IMR-90 (cell line): ENCODE results near the gene SH3RF3. TPM values are rescaled to one million over a fixed set of nuclear protein-coding genes. Genes with fewer than 3 reads are reported as not detected.

Experiments used
- ATAC-seq: fragments of 200-7000 bp; cut with Tn5 transposase; 2 replicates; pipeline ENCODE4 v1.9.1; 2020; ENCODE audit warnings: low read depth, mild to moderate bottlenecking, moderate library complexity
- BruUV-seq: library from RNA; stranded (reverse); fragments of 400-500 nt; replicated peaks from 2 replicates; lab custom pipeline; 2021; lab: Mats Ljungman, UMichigan
- CTCF ChIA-PET: fragments of 300-600 bp; formaldehyde crosslinking; extraction: SDS; loops from one replicate; lab custom pipeline; 2021; ENCODE audit warnings: antibody characterized with exemption; lab: Yijun Ruan, JAX
- POLR2A ChIA-PET: fragments of 300-600 bp; sonication (Branson Sonifier 250); formaldehyde crosslinking; loops from one replicate; lab custom pipeline; 2022; ENCODE audit warnings: antibody characterized with exemption; ENCODE audit not compliant: unreplicated experiment; lab: Charles Lee
- DNase-seq: peaks from one replicate; pipeline ENCODE4 v3.0.0; 2013
- H2AFZ ChIP-seq: replicated peaks from 2 replicates; pipeline ENCODE3; 2013; ENCODE audit warnings: low read length, mild to moderate bottlenecking; ENCODE audit not compliant: poor library complexity
- H2AK5ac ChIP-seq: 2 replicates; pipeline ENCODE4 v1.6.1; 2013; ENCODE audit warnings: low read depth, low read length, inconsistent platforms
- H2AK9ac ChIP-seq: replicated peaks from 2 replicates; pipeline ENCODE3; 2013; ENCODE audit warnings: mild to moderate bottlenecking, low read depth, low read length, moderate library complexity; ENCODE audit not compliant: poor library complexity
- H2BK120ac ChIP-seq: 2 replicates; pipeline ENCODE4 v1.6.1; 2013; ENCODE audit warnings: low read depth, low read length, inconsistent platforms
- H2BK15ac ChIP-seq: 3 replicates; pipeline ENCODE4 v1.6.1; 2013; ENCODE audit warnings: low read depth, low read length, inconsistent platforms
- H2BK20ac ChIP-seq: 2 replicates; pipeline ENCODE4 v1.6.1; 2013; ENCODE audit warnings: low read depth, mild to moderate bottlenecking, inconsistent platforms, low read length, moderate library complexity
- H2BK5ac ChIP-seq: 2 replicates; pipeline ENCODE4 v1.6.1; 2013; ENCODE audit warnings: mild to moderate bottlenecking, low read depth, low read length, inconsistent platforms; ENCODE audit not compliant: poor library complexity, severe bottlenecking
- H3K14ac ChIP-seq: replicated peaks from 2 replicates; pipeline ENCODE4 v1.6.1; 2013; ENCODE audit warnings: low read depth, low read length, inconsistent platforms
- H3K18ac ChIP-seq: 2 replicates; pipeline ENCODE4 v1.6.1; 2013; ENCODE audit warnings: low read depth, low read length, control low read depth
- H3K23ac ChIP-seq: 2 replicates; pipeline ENCODE4 v1.6.1; 2013; ENCODE audit warnings: low read depth, low read length, inconsistent platforms
- H3K27ac ChIP-seq: 2 replicates; pipeline ENCODE4 v1.5.1; 2013; ENCODE audit warnings: mild to moderate bottlenecking, control low read depth, low read length; ENCODE audit not compliant: insufficient read depth
- H3K27me3 ChIP-seq: 2 replicates; pipeline ENCODE4 v1.6.1; 2013; ENCODE audit warnings: low read length; ENCODE audit not compliant: control insufficient read depth, insufficient read depth
- H3K36me3 ChIP-seq: 2 replicates; pipeline ENCODE4 v1.6.1; 2013; ENCODE audit warnings: low read length, mixed read lengths; ENCODE audit not compliant: control insufficient read depth, insufficient read depth
- H3K4ac ChIP-seq: 2 replicates; pipeline ENCODE4 v1.6.1; 2013; ENCODE audit warnings: low read depth, low read length, inconsistent platforms
- H3K4me1 ChIP-seq: 2 replicates; pipeline ENCODE4 v1.6.1; 2013; ENCODE audit warnings: low read length, mixed read lengths; ENCODE audit not compliant: control insufficient read depth, insufficient read depth
- H3K4me2 ChIP-seq: 2 replicates; pipeline ENCODE4 v1.6.1; 2013; ENCODE audit warnings: low read depth, mild to moderate bottlenecking, control low read depth, low read length, moderate library complexity
- H3K4me3 ChIP-seq: 2 replicates; pipeline ENCODE4 v1.5.1; 2013; ENCODE audit warnings: low read depth, mild to moderate bottlenecking, control low read depth, low read length, moderate library complexity; ENCODE audit not compliant: insufficient read depth
- H3K56ac ChIP-seq: 2 replicates; pipeline ENCODE4 v1.6.1; 2013; ENCODE audit warnings: low read length, inconsistent platforms; ENCODE audit not compliant: insufficient read depth; ENCODE audit errors: extremely low read depth
- H3K79me1 ChIP-seq, 2 experiments: 2 replicates each; pipeline ENCODE4 v1.6.1; 2013; ENCODE audit warnings: low read length in 2 of 2, inconsistent platforms in 1 of 2, low read depth in 1 of 2
- H3K9ac ChIP-seq: 2 replicates; pipeline ENCODE4 v1.6.1; 2013; ENCODE audit warnings: low read depth, low read length, control low read depth
- H3K9me1 ChIP-seq: 2 replicates; pipeline ENCODE4 v1.6.1; 2013; ENCODE audit warnings: low read length, inconsistent platforms; ENCODE audit not compliant: insufficient read depth
- H3K9me3 ChIP-seq: 2 replicates; pipeline ENCODE4 v1.6.1; 2013; ENCODE audit warnings: low read length; ENCODE audit not compliant: control insufficient read depth, insufficient read depth
- H4K20me1 ChIP-seq: 2 replicates; pipeline ENCODE4 v1.6.1; 2013; ENCODE audit warnings: low read length, inconsistent platforms; ENCODE audit not compliant: insufficient read depth
- H4K5ac ChIP-seq: 2 replicates; pipeline ENCODE4 v1.6.1; 2013; ENCODE audit warnings: mild to moderate bottlenecking, low read depth, low read length, control low read depth
- H4K8ac ChIP-seq, 2 experiments: 2 replicates each; pipeline ENCODE4 v1.6.1; 2013; ENCODE audit warnings: low read depth in 2 of 2, low read length in 2 of 2, control low read depth in 1 of 2, inconsistent platforms in 1 of 2
- H4K91ac ChIP-seq: 2 replicates; pipeline ENCODE4 v1.6.1; 2013; ENCODE audit warnings: low read depth, low read length, inconsistent platforms; ENCODE audit not compliant: insufficient read depth
- CEBPB ChIP-seq: IDR thresholded peaks from 2 replicates; pipeline ENCODE4 v1.6.1; 2012; ENCODE audit warnings: low read depth, low read length, improper control_type of control experiment
- CHD1 ChIP-seq: IDR thresholded peaks from 2 replicates; pipeline ENCODE4 v1.6.1; 2012; ENCODE audit warnings: low read depth, low read length, improper control_type of control experiment
- CTCF ChIP-seq: conservative IDR thresholded peaks from 2 replicates; pipeline ENCODE4 v1.5.1; 2012; ENCODE audit warnings: mild to moderate bottlenecking, low read depth, low read length, improper control_type of control experiment
- ELK1 ChIP-seq: fragments of 150-350 bp; IDR thresholded peaks from 2 replicates; pipeline ENCODE4 v1.6.1; 2016; ENCODE audit warnings: low read depth, mild to moderate bottlenecking, low read length, moderate library complexity, borderline replicate concordance
- FOS ChIP-seq: fragments of 150-350 bp; IDR thresholded peaks from 2 replicates; pipeline ENCODE4 v1.6.1; 2016; ENCODE audit warnings: low read depth, low read length
- MAFK ChIP-seq: IDR thresholded peaks from 2 replicates; pipeline ENCODE4 v1.6.1; 2012; ENCODE audit warnings: low read depth, low read length, improper control_type of control experiment
- MAZ ChIP-seq: IDR thresholded peaks from 2 replicates; pipeline ENCODE4 v1.6.1; 2012; ENCODE audit warnings: low read depth, mild to moderate bottlenecking, low read length, improper control_type of control experiment, moderate library complexity, borderline replicate concordance
- MXI1 ChIP-seq: IDR thresholded peaks from 2 replicates; pipeline ENCODE4 v1.6.1; 2012; ENCODE audit warnings: low read depth, mild to moderate bottlenecking, low read length, moderate library complexity, borderline replicate concordance
- NFE2L2 ChIP-seq: fragments of 150-350 bp; IDR thresholded peaks from 2 replicates; pipeline ENCODE4 v1.6.1; 2016; ENCODE audit warnings: low read depth, mild to moderate bottlenecking, low read length
- POLR2A ChIP-seq: IDR thresholded peaks from 2 replicates; pipeline ENCODE4 v1.6.1; 2012; ENCODE audit warnings: mild to moderate bottlenecking, low read depth, low read length
- RAD21 ChIP-seq: IDR thresholded peaks from 2 replicates; pipeline ENCODE4 v1.6.1; 2012; ENCODE audit warnings: low read length, improper control_type of control experiment
- RCOR1 ChIP-seq: IDR thresholded peaks from 2 replicates; pipeline ENCODE4 v1.6.1; 2012; ENCODE audit warnings: mild to moderate bottlenecking, low read length, improper control_type of control experiment; ENCODE audit not compliant: insufficient replicate concordance
- RFX5 ChIP-seq: IDR thresholded peaks from 2 replicates; pipeline ENCODE4 v1.8.0; 2012; ENCODE audit warnings: low read depth, mild to moderate bottlenecking, low read length, moderate library complexity
- SMC3 ChIP-seq: fragments of 150-350 bp; IDR thresholded peaks from 2 replicates; pipeline ENCODE4 v1.6.1; 2016; ENCODE audit warnings: low read depth, mild to moderate bottlenecking, antibody characterized with exemption, low read length, moderate library complexity
- WGBS, 2 experiments: methylation state at CpG; one replicate each; pipeline versions ENCODE4 v1.1.5 to v1.1.7; 2013; ENCODE audit warnings: missing lambda C conversion rate in 2 of 2; ENCODE audit not compliant: insufficient read length in 1 of 2; ENCODE audit errors: extremely low coverage in 2 of 2; 5-methylcytosine and 5-hydroxymethylcytosine counted together
- dilution Hi-C: fragments of 300-500 bp; cut with HindIII; formaldehyde crosslinking; loops from one replicate; pipeline ENCODE4 v1.14.3; 2018; ENCODE audit warnings: low sequenced_read_pairs; ENCODE audit not compliant: unreplicated experiment
- in situ Hi-C: fragments of 300-500 bp; cut with MboI; formaldehyde crosslinking; loops from 3 replicates; pipeline ENCODE4 v1.14.3; 2019; ENCODE audit warnings: low sequenced_read_pairs, inconsistent platforms, mixed read lengths
- intact Hi-C: fragments of 100-400 bp; cut with micrococcal nuclease; formaldehyde crosslinking; loops from 2 replicates; pipeline ENCODE4 v1.10.0; 2022
- polyA plus RNA-seq, 3 experiments: library from polyadenylated mRNA; depleted of rRNA; stranded (reverse); fragments of >200 nt; gene quantifications; 2 replicates each; pipeline ENCODE4 v1.2.3, GENCODE V29; 2012; ENCODE audit warnings: low replicate concordance in 1 of 3
- total RNA-seq: library from RNA; depleted of rRNA; stranded (reverse); fragments of >200 nt; gene quantifications from 2 replicates; pipeline ENCODE4 v1.2.3, GENCODE V29; 2012

The SH3RF3 gene
- total and polyA plus RNA-seq, 2 of the 4 experiments (the other 2 are of a cell fraction) = 3.4 to 5.3 TPM

- Histone ChIP-seq H2BK5ac (no peak overlapping the region), H2BK15ac (no peak overlapping the region), H3K23ac (no peak overlapping the region), H3K79me1 (peaks cover 40 to 91% of the 10 kb centered on the region in 2 experiments), H3K56ac (no peak overlapping the region), H3K27ac (no peak overlapping the region), H4K20me1 (peaks cover 85% of the 10 kb centered on the region), H2BK20ac (no peak overlapping the region), H4K5ac (no peak overlapping the region), H3K9ac (no peak overlapping the region), H4K91ac (no peak overlapping the region), H3K4me1 (peaks cover 16% of the 10 kb centered on the region; the same call in 1 of the 2 replicates), H4K8ac (no peak overlapping the region), H3K36me3 (no peaks in the 10 kb centered on the region), H3K4me2 (no peak overlapping the region), H2AFZ (no peak overlapping the region), H2BK120ac (no peak overlapping the region), H3K9me1 (peaks cover 35% of the 10 kb centered on the region), H3K4me3 (no peak overlapping the region), H3K18ac (no peak overlapping the region), H3K27me3 (no peaks in the 10 kb centered on the region), H2AK9ac (no peak overlapping the region), H3K14ac (no peak overlapping the region), H3K9me3 (no peaks in the 10 kb centered on the region), H3K4ac (no peak overlapping the region), H2AK5ac (no peak overlapping the region)
- WGBS, 2 experiments = no CpG with 5 or more reads among the region's 7 CpGs
- ChIA-PET POLR2A (no interaction called here), CTCF (no interaction called here)
- in situ Hi-C loops (no loop called here), intact Hi-C loops (no loop called here), dilution Hi-C loops (no loop called here)
- ATAC-seq (no peak), DNase-seq (no peak)
- BruUV-seq = no TSS peak
- no peak for TF ChIP-seq ELK1
- TF ChIP-seq MAZ = no peak
- TF ChIP-seq POLR2A = no peak
- no peak for TF ChIP-seq CHD1
- TF ChIP-seq RFX5 = no peak
- no peak for TF ChIP-seq FOS
- no peak for TF ChIP-seq SMC3
- no peak for TF ChIP-seq NFE2L2
- TF ChIP-seq CTCF = no peak
- no peak for TF ChIP-seq RCOR1
- no peak for TF ChIP-seq RAD21
- no peak for TF ChIP-seq MXI1
- no peak for TF ChIP-seq CEBPB
- TF ChIP-seq MAFK = no peak
Observed at GRCh38 chr2:109268916-109269315, 139.9 kb downstream of the SH3RF3 start.
